K562 (cell line): Measurements from ENCODE around the gene SRCAP.

Experiments
- CREB5 ChIP-seq: fragments of 250-450 bp; sonication (Bioruptor Pico); IDR thresholded peaks from 2 replicates; pipeline ENCODE4 v1.5.0; 2020; ENCODE audit warnings: mild to moderate bottlenecking
- CTCF ChIP-seq, 3 experiments: IDR thresholded peaks in 2 of 3; conservative IDR thresholded peaks in 1 of 3; 2 replicates each; pipeline ENCODE4 v1.5.1; 2011 to 2012; ENCODE audit warnings: low read length in 3 of 3, mild to moderate bottlenecking in 3 of 3, control low read depth in 2 of 3, improper control_type of control experiment in 1 of 3, inconsistent platforms in 1 of 3, low read depth in 1 of 3, mixed read lengths in 1 of 3, moderate library complexity in 1 of 3; ENCODE audit not compliant: insufficient read depth in 2 of 3
- ELF1 ChIP-seq: fragments of 200-800 bp; sonication (Bioruptor generic); IDR thresholded peaks from 2 replicates; pipeline ENCODE4 v1.6.1; 2016; ENCODE audit warnings: missing genetic modification characterization, missing compliant biosample characterization
- FOXA1 ChIP-seq: fragments of 450-650 bp; IDR thresholded peaks from 2 replicates; pipeline ENCODE4 v1.6.1; 2016; ENCODE audit warnings: mild to moderate bottlenecking, borderline replicate concordance
- FOXM1 ChIP-seq, 2 experiments: fragments of 450-650 bp in 1 of 2; sonication (generic) in 1 of 2; formaldehyde crosslinking in 1 of 2; IDR thresholded peaks; 2 replicates each; pipeline versions ENCODE4 v1.6.1 to v1.9.0; 2017 to 2022; ENCODE audit warnings: low read depth in 2 of 2, mild to moderate bottlenecking in 2 of 2, missing genetic modification reagents in 1 of 2, moderate library complexity in 1 of 2
- LARP7 ChIP-seq: fragments of 450-650 bp; IDR thresholded peaks from 2 replicates; pipeline ENCODE4 v1.6.1; 2016
- MAFG ChIP-seq: fragments of 450-650 bp; conservative IDR thresholded peaks from 2 replicates; pipeline ENCODE4 v1.6.1; 2016; ENCODE audit warnings: missing genetic modification characterization, missing compliant biosample characterization
- NCOR1 ChIP-seq: fragments of 450-650 bp; IDR thresholded peaks from 2 replicates; pipeline ENCODE4 v1.6.1; 2016; ENCODE audit warnings: mild to moderate bottlenecking, moderate library complexity
- NFIC ChIP-seq: fragments of 450-650 bp; IDR thresholded peaks from 2 replicates; pipeline ENCODE4 v1.6.1; 2017; ENCODE audit warnings: mild to moderate bottlenecking, inconsistent platforms
- POLR2A ChIP-seq: fragments of 450-650 bp; conservative IDR thresholded peaks from 2 replicates; pipeline ENCODE4 v1.6.1; 2016
- RAD21 ChIP-seq, 2 experiments: fragments of 250-450 bp in 1 of 2; fragments of 450-650 bp in 1 of 2; sonication (Bioruptor Pico) in 1 of 2; formaldehyde crosslinking in 1 of 2; IDR thresholded peaks in 1 of 2; conservative IDR thresholded peaks in 1 of 2; 2 replicates each; pipeline versions ENCODE4 v1.4.0 to v1.8.0; 2020 to 2022; ENCODE audit warnings: mild to moderate bottlenecking in 2 of 2, moderate library complexity in 1 of 2
- RNF2 ChIP-seq: sonication (generic); IDR thresholded peaks from 2 replicates; pipeline ENCODE4 v1.6.1; 2016
- TEAD2 ChIP-seq: fragments of 450-650 bp; IDR thresholded peaks from 2 replicates; pipeline ENCODE4 v1.6.1; 2016; ENCODE audit warnings: missing genetic modification characterization, control low read depth, missing compliant biosample characterization

- TF ChIP-seq RAD21 (CRISPR knock-in tag; conservative IDR thresholded peaks at IDR 0.05 in 1 of 2, IDR thresholded peaks at IDR 0.05 in 1 of 2) = no peak
- TF ChIP-seq RNF2 = no peak
- no peak for TF ChIP-seq MAFG (tag)
- no peak for TF ChIP-seq CREB5 (CRISPR knock-in tag)
- TF ChIP-seq NFIC = no peak
- no peak for TF ChIP-seq POLR2A
- TF ChIP-seq NCOR1 = no peak
- no peak for TF ChIP-seq CTCF (IDR thresholded peaks at IDR 0.05 in 2 of 3, conservative IDR thresholded peaks at IDR 0.05 in 1 of 3; ENCODE audit: insufficient read depth in 2 of 3, low read depth in 1 of 3, low read length in 3 of 3)
- no peak for TF ChIP-seq FOXA1
- no peak for TF ChIP-seq FOXM1 (IDR thresholded peaks at IDR 0.05; ENCODE audit: low read depth)
- TF ChIP-seq FOXM1 (CRISPR knock-in tag; IDR thresholded peaks at IDR 0.05; ENCODE audit: low read depth) = no peak
- TF ChIP-seq TEAD2 = no peak
- TF ChIP-seq ELF1 (tag) = no peak
- no peak for TF ChIP-seq LARP7
Measured at GRCh38 chr16:30660424-30661261, 38.3 kb upstream of the SRCAP start.
